Panc1 (cell line): ENCODE results near the gene STOML2. TPM values are rescaled to one million over a fixed set of nuclear protein-coding genes. Genes with fewer than 3 reads are reported as not detected.
A peak's percentile ranks its signal among the peaks of the same experiment; 100 is the strongest.

Experiments used
- ATAC-seq: fragments of 200-7000 bp; cut with Tn5 transposase; 2 replicates; pipeline ENCODE4 v1.9.1; 2020; ENCODE audit warnings: mild to moderate bottlenecking, moderate library complexity
- BruUV-seq: library from RNA; stranded (reverse); fragments of 400-500 nt; replicated peaks from 2 replicates; lab custom pipeline; 2021; lab: Mats Ljungman, UMichigan
- CTCF ChIA-PET: fragments of 300-600 bp; sonication (Branson Sonifier 250); formaldehyde crosslinking; loops from one replicate; lab custom pipeline; 2022; ENCODE audit warnings: antibody characterized with exemption; lab: Charles Lee
- POLR2A ChIA-PET: fragments of 300-600 bp; sonication (Branson Sonifier 250); formaldehyde crosslinking; loops from one replicate; lab custom pipeline; 2022; ENCODE audit warnings: antibody characterized with exemption; lab: Charles Lee
- DNase-seq: peaks from one replicate; pipeline ENCODE4 v3.0.0-alpha.2; 2010; ENCODE audit warnings: low read depth, low spot score
- H3K27ac ChIP-seq: 2 replicates; pipeline ENCODE4 v1.5.1; 2011; ENCODE audit warnings: mild to moderate bottlenecking, low read length, inconsistent platforms
- H3K27me3 ChIP-seq: fragments of 200-500 bp; sonication (Bioruptor generic); 2 replicates; pipeline ENCODE4 v1.6.0; 2014; ENCODE audit warnings: low read length, inconsistent platforms; ENCODE audit not compliant: control insufficient read depth, insufficient read depth
- H3K36me3 ChIP-seq: fragments of 200-500 bp; sonication (Bioruptor generic); 2 replicates; pipeline ENCODE4 v1.5.1; 2014; ENCODE audit warnings: inconsistent platforms, mild to moderate bottlenecking, low read length, moderate library complexity; ENCODE audit not compliant: control insufficient read depth, insufficient read depth
- H3K4me1 ChIP-seq: 2 replicates; pipeline ENCODE4 v1.5.1; 2011; ENCODE audit warnings: inconsistent platforms, mild to moderate bottlenecking, low read length, moderate library complexity; ENCODE audit not compliant: control insufficient read depth, insufficient read depth
- H3K4me3 ChIP-seq, 2 experiments: 2 replicates each; pipeline ENCODE4 v1.5.1; 2011 to 2012; ENCODE audit warnings: low read depth in 2 of 2, low read length in 2 of 2, mild to moderate bottlenecking in 2 of 2, inconsistent platforms in 1 of 2, moderate library complexity in 1 of 2
- H3K9me3 ChIP-seq: fragments of 200-500 bp; sonication (Bioruptor generic); 2 replicates; pipeline ENCODE4 v1.5.1; 2014; ENCODE audit warnings: low read depth, mild to moderate bottlenecking, inconsistent platforms, low read length, moderate library complexity; ENCODE audit not compliant: control insufficient read depth, insufficient read depth
- POLR2AphosphoS5 ChIP-seq: IDR thresholded peaks from 2 replicates; pipeline ENCODE4 v1.6.1; 2012; ENCODE audit warnings: mild to moderate bottlenecking, low read depth, low read length, moderate library complexity
- SIN3A ChIP-seq: IDR thresholded peaks from 2 replicates; pipeline ENCODE4 v1.6.1; 2012; ENCODE audit warnings: low read depth, mild to moderate bottlenecking, low read length, moderate library complexity, borderline replicate concordance; ENCODE audit not compliant: insufficient read depth
- TCF7L2 ChIP-seq: IDR thresholded peaks from 2 replicates; pipeline ENCODE4 v1.6.1; 2011; ENCODE audit warnings: mild to moderate bottlenecking, low read depth, low read length, inconsistent platforms
- in situ Hi-C: cut with HindIII; loops from 2 replicates; pipeline ENCODE4 v1.10.0; 2016; ENCODE audit warnings: low sequenced_read_pairs, low pct_unique_long_range_greater_than_20kb
- intact Hi-C: fragments of 100-400 bp; cut with micrococcal nuclease; formaldehyde crosslinking; loops from one replicate; pipeline ENCODE4 v1.10.0; 2022; ENCODE audit not compliant: unreplicated experiment
- total RNA-seq: library from RNA; stranded (reverse); gene quantifications from one replicate; pipeline ENCODE4 v1.2.1, GENCODE V29; 2021; ENCODE audit not compliant: unreplicated experiment
- TF ChIP-seq, protein P1 (sequence below): fragments of 450-650 bp; IDR thresholded peaks from 2 replicates; pipeline ENCODE4 v1.5.1; 2017; ENCODE audit warnings: mild to moderate bottlenecking
- TF ChIP-seq, protein P2 (sequence below), 2 experiments: IDR thresholded peaks; 2 replicates each; pipeline ENCODE4 v1.6.1; 2011 to 2012; ENCODE audit warnings: low read depth in 2 of 2, control low read depth in 1 of 2, low read length in 1 of 2, mild to moderate bottlenecking in 1 of 2, moderate library complexity in 1 of 2; ENCODE audit not compliant: insufficient read depth in 1 of 2

STOML2 gene
- total RNA-seq, 1 experiment from 2014 or later: 264 TPM

DNA sequence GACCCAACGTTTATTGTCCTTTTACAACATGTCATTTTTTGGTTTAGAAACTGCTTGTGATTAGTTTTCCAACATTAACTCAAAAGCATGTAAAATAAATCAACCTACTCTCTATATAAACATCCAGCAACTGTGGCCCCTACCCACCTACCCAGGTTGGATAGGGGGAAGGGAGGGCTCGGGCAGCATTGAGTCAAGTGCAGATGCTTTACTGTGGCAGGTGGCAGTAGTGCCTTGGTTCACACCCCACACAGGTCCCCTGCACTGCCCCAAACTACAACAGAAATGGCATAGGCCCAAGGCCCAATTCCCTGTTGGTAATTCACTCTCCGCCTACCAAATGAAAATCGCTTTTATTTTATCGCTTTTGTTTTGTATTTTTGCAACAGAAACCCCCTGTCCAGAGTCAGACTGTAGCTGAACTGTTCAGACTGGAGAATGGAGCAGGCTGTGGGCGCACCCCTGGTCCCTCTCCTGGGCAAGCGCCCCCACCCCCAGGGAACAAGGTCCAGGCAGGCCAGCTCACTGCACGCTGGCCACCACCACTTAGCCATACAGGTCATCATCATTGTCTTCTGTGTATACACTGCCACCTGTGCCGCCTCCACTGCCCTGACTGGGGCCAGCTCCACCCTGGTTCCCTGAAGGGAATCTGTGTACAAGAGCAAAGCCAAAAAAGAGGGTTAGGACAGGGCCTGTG, 46.2 kb downstream of the STOML2 start:
- in situ Hi-C loops (no loop called here), intact Hi-C loops (loop anchor here (1.0 kb wide), 1 partner anchor 30 kb away; no protein-coding TSS in a partner anchor)
- no peaks in the 10 kb centered on the region for H3K27me3 ChIP-seq
- H3K9me3 ChIP-seq: no peaks in the 10 kb centered on the region
- BruUV-seq: no TSS peak
- TF ChIP-seq, protein P1, sequence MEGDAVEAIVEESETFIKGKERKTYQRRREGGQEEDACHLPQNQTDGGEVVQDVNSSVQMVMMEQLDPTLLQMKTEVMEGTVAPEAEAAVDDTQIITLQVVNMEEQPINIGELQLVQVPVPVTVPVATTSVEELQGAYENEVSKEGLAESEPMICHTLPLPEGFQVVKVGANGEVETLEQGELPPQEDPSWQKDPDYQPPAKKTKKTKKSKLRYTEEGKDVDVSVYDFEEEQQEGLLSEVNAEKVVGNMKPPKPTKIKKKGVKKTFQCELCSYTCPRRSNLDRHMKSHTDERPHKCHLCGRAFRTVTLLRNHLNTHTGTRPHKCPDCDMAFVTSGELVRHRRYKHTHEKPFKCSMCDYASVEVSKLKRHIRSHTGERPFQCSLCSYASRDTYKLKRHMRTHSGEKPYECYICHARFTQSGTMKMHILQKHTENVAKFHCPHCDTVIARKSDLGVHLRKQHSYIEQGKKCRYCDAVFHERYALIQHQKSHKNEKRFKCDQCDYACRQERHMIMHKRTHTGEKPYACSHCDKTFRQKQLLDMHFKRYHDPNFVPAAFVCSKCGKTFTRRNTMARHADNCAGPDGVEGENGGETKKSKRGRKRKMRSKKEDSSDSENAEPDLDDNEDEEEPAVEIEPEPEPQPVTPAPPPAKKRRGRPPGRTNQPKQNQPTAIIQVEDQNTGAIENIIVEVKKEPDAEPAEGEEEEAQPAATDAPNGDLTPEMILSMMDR: no peak
- TF ChIP-seq POLR2AphosphoS5 (no peak), TCF7L2 (no peak), SIN3A (no peak)
- TF ChIP-seq, protein P2, sequence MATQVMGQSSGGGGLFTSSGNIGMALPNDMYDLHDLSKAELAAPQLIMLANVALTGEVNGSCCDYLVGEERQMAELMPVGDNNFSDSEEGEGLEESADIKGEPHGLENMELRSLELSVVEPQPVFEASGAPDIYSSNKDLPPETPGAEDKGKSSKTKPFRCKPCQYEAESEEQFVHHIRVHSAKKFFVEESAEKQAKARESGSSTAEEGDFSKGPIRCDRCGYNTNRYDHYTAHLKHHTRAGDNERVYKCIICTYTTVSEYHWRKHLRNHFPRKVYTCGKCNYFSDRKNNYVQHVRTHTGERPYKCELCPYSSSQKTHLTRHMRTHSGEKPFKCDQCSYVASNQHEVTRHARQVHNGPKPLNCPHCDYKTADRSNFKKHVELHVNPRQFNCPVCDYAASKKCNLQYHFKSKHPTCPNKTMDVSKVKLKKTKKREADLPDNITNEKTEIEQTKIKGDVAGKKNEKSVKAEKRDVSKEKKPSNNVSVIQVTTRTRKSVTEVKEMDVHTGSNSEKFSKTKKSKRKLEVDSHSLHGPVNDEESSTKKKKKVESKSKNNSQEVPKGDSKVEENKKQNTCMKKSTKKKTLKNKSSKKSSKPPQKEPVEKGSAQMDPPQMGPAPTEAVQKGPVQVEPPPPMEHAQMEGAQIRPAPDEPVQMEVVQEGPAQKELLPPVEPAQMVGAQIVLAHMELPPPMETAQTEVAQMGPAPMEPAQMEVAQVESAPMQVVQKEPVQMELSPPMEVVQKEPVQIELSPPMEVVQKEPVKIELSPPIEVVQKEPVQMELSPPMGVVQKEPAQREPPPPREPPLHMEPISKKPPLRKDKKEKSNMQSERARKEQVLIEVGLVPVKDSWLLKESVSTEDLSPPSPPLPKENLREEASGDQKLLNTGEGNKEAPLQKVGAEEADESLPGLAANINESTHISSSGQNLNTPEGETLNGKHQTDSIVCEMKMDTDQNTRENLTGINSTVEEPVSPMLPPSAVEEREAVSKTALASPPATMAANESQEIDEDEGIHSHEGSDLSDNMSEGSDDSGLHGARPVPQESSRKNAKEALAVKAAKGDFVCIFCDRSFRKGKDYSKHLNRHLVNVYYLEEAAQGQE (IDR thresholded peaks at IDR 0.05; ENCODE audit: insufficient read depth in 1 of 2, low read depth in 2 of 2, low read length in 1 of 2): no peak
- ChIA-PET CTCF (interaction anchor here (0.5 kb wide), 1 partner anchor 150 kb away, joined by 4 read pairs; no protein-coding TSS in a partner anchor), POLR2A (no interaction called here)
- H3K27ac ChIP-seq: no peak overlapping the region
- H3K36me3 ChIP-seq: peaks cover 50% of the 10 kb centered on the region
- no peaks in the 10 kb centered on the region for H3K4me1 ChIP-seq
- DNase-seq (no peak), ATAC-seq (no peak)
- no peak overlapping the region for H3K4me3 ChIP-seq

DNA sequence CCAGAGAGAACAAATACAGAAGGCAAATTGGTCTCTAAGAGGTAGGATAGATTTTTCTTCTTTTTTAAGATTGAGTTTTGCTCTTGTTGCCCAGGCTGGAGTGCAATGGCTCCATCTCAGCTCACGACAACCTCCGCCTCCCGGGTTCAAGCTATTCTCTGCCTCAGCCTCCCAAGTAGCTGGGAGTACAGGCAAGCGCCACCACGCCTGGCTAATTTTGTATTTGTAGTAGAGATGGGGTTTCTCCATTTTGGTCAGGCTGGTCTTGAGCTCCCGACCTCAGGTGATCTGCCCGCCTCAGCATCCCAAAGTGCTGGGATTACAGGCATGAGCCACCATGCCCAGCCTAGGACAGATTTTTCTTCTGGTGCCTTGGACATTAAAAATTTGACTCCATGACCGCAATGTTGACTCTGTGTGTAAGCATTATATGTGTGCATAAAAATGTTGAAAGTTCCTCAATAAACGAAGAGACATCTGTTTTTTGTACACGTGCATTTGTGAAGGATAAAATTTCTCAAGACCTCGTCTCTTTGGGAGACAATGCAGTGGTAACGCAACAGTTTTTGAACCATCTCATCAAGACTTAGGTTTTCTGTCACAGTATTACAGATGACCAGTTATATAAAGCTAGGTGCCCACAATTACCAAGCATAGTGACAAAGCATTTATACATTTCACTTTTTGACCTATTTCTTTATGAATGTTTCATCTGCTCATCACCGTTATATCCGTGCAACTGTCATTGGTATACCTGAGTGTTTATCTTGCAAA, 47.9 kb downstream of the STOML2 start:
- ATAC-seq (no peak), DNase-seq (no peak)
- TF ChIP-seq SIN3A: no peak
- peak; percentile 7; the same call in 1 of the 2 replicates for TF ChIP-seq POLR2AphosphoS5
- TF ChIP-seq, protein P2 (IDR thresholded peaks at IDR 0.05; ENCODE audit: insufficient read depth in 1 of 2, low read depth in 2 of 2, low read length in 1 of 2): no peak
- BruUV-seq: no TSS peak
- POLR2A ChIA-PET: no interaction called here
- no peak overlapping the region for H3K4me3 ChIP-seq
- no peaks in the 10 kb centered on the region for H3K9me3 ChIP-seq
- intact Hi-C loops (loop anchor here (5.0 kb wide), 1 partner anchor 158 kb away; a partner anchor contains a TSS), in situ Hi-C loops (no loop called here)
- CTCF ChIA-PET: no interaction called here
- H3K4me1 ChIP-seq: no peaks in the 10 kb centered on the region
- no peak overlapping the region for H3K27ac ChIP-seq
- peaks cover 33% of the 10 kb centered on the region for H3K36me3 ChIP-seq
- no peaks in the 10 kb centered on the region for H3K27me3 ChIP-seq
